Endothelial cell of umbilical vein (primary cell): ENCODE data around the gene KCNH5. TPM values are rescaled to one million over a fixed set of nuclear protein-coding genes. Genes with fewer than 3 reads are reported as not detected.

Experiments used
- BruUV-seq: library from RNA; stranded (reverse); fragments of 400-500 nt; replicated peaks from 2 replicates; lab custom pipeline; 2021; lab: Mats Ljungman, UMichigan
- CTCF ChIA-PET: fragments of 300-600, 350-600 bp; sonication (Branson Sonifier 250); formaldehyde crosslinking; loops from one replicate; lab custom pipeline; 2021; ENCODE audit warnings: antibody characterized with exemption, inconsistent platforms; lab: Charles Lee
- POLR2A ChIA-PET: fragments of 300-600, 350-600 bp; sonication (Branson Sonifier 250); formaldehyde crosslinking; loops from one replicate; lab custom pipeline; 2021; ENCODE audit warnings: antibody characterized with exemption, inconsistent platforms; lab: Charles Lee
- DNase-seq: peaks from one replicate; pipeline ENCODE4 v3.0.0-alpha.2; 2011; ENCODE audit warnings: low read depth, low spot score
- FAIRE-seq: peaks from 2 replicates; lab custom pipeline; 2011; peaks lifted over from hg19 to GRCh38; lab: Jason Lieb, UNC
- H2AFZ ChIP-seq: 2 replicates; pipeline ENCODE4 v1.6.0; 2012; ENCODE audit warnings: low read depth, low read length, control low read depth, inconsistent platforms
- H3K27ac ChIP-seq: 2 replicates; pipeline ENCODE4 v1.5.1; 2011; ENCODE audit warnings: low read depth, mild to moderate bottlenecking, control low read depth, low read length, moderate library complexity; ENCODE audit not compliant: insufficient read depth
- H3K27me3 ChIP-seq, 2 experiments: 2 replicates each; pipeline versions ENCODE4 v1.6.0 to v1.6.1; 2011; ENCODE audit warnings: low read length in 2 of 2, mixed read lengths in 1 of 2; ENCODE audit not compliant: control insufficient read depth in 2 of 2, insufficient read depth in 2 of 2
- H3K36me3 ChIP-seq, 2 experiments: 2 replicates in 1 of 2; 3 replicates in 1 of 2; pipeline ENCODE4 v1.5.1; 2011; ENCODE audit warnings: low read length in 2 of 2, mild to moderate bottlenecking in 1 of 2, moderate library complexity in 1 of 2; ENCODE audit not compliant: control insufficient read depth in 2 of 2, insufficient read depth in 2 of 2; ENCODE audit errors: extremely low read depth in 1 of 2
- H3K4me1 ChIP-seq: 3 replicates; pipeline ENCODE4 v1.5.1; 2011; ENCODE audit warnings: mild to moderate bottlenecking, low read length; ENCODE audit not compliant: control insufficient read depth, insufficient read depth; ENCODE audit errors: extremely low read depth
- H3K4me2 ChIP-seq: 2 replicates; pipeline ENCODE4 v1.6.1; 2011; ENCODE audit warnings: low read length, control low read depth, mixed read lengths; ENCODE audit not compliant: insufficient read depth
- H3K4me3 ChIP-seq, 3 experiments: fragments of 200-600 bp in 1 of 3; sonication (generic), shearing (Covaris generic) in 1 of 3; replicated peaks in 1 of 3; 2 replicates each; pipeline ENCODE4 v1.5.1; 2011 to 2016; ENCODE audit warnings: control low read depth in 3 of 3, low read length in 3 of 3, mild to moderate bottlenecking in 2 of 3, inconsistent platforms in 1 of 3, low read depth in 1 of 3, moderate library complexity in 1 of 3; ENCODE audit not compliant: insufficient read depth in 1 of 3
- H3K79me2 ChIP-seq: 2 replicates; pipeline ENCODE4 v1.6.0; 2012; ENCODE audit warnings: low read length, inconsistent platforms; ENCODE audit not compliant: control insufficient read depth, insufficient read depth
- H3K9ac ChIP-seq: replicated peaks from 2 replicates; pipeline ENCODE3; 2011; ENCODE audit warnings: low read length, control low read depth; ENCODE audit not compliant: insufficient read depth; ENCODE audit errors: extremely low read depth
- H3K9me1 ChIP-seq: replicated peaks from 3 replicates; pipeline ENCODE4 v1.6.0; 2011; ENCODE audit warnings: mild to moderate bottlenecking, low read length; ENCODE audit not compliant: control insufficient read depth, insufficient read depth; ENCODE audit errors: extremely low read depth
- H3K9me3 ChIP-seq: replicated peaks from 2 replicates; pipeline ENCODE4 v1.5.1; 2012; ENCODE audit warnings: low read length, inconsistent platforms; ENCODE audit not compliant: control insufficient read depth, insufficient read depth
- H4K20me1 ChIP-seq: replicated peaks from 2 replicates; pipeline ENCODE3; 2011; ENCODE audit warnings: mild to moderate bottlenecking, low read length; ENCODE audit not compliant: control insufficient read depth, insufficient read depth; ENCODE audit errors: extremely low read depth
- CTCF ChIP-seq, 2 donors: IDR thresholded peaks; 1 replicate in 1 of 2; 2 replicates in 1 of 2; pipeline ENCODE4 v1.5.1; 2011; ENCODE audit warnings: low read length in 2 of 2, mild to moderate bottlenecking in 2 of 2, moderate library complexity in 2 of 2, control low read depth in 1 of 2, inconsistent platforms in 1 of 2, low read depth in 1 of 2; ENCODE audit not compliant: insufficient read depth in 1 of 2; ENCODE audit errors: extremely low read depth in 1 of 2
- EZH2 ChIP-seq: IDR thresholded peaks from 2 replicates; pipeline ENCODE4 v1.6.1; 2012; ENCODE audit warnings: borderline replicate concordance, low read depth, mild to moderate bottlenecking, moderate library complexity, low read length, inconsistent platforms; ENCODE audit not compliant: severe bottlenecking
- FOS ChIP-seq: IDR thresholded peaks from 2 replicates; pipeline ENCODE4 v1.6.1; 2011; ENCODE audit warnings: mild to moderate bottlenecking, low read length, moderate library complexity, borderline replicate concordance; ENCODE audit not compliant: insufficient read depth
- GATA2 ChIP-seq: IDR thresholded peaks from 2 replicates; pipeline ENCODE4 v1.7.0; 2011; ENCODE audit warnings: low read depth, mild to moderate bottlenecking, moderate library complexity, mixed read lengths, low read length; ENCODE audit not compliant: insufficient read length, insufficient read depth
- JUN ChIP-seq: IDR thresholded peaks from 2 replicates; pipeline ENCODE4 v1.6.1; 2011; ENCODE audit warnings: borderline replicate concordance, low read depth; ENCODE audit not compliant: insufficient read length, insufficient read depth
- MAX ChIP-seq: IDR thresholded peaks from 2 replicates; pipeline ENCODE4 v1.6.1; 2011; ENCODE audit not compliant: insufficient read depth, insufficient read length
- MYC ChIP-seq: IDR thresholded peaks from one replicate; pipeline ENCODE4 v1.6.1; 2011; ENCODE audit warnings: mild to moderate bottlenecking, low read depth, low read length
- POLR2A ChIP-seq: IDR thresholded peaks from 2 replicates; pipeline ENCODE4 v1.6.1; 2012; ENCODE audit warnings: low read depth, mild to moderate bottlenecking, control low read depth, low read length
- POLR2AphosphoS5 ChIP-seq: IDR thresholded peaks from 2 replicates; pipeline ENCODE4 v1.6.1; 2012; ENCODE audit warnings: low read depth, mild to moderate bottlenecking, control low read depth, low read length, moderate library complexity; ENCODE audit not compliant: insufficient read depth
- dilution Hi-C: fragments of 300-500 bp; cut with MboI; formaldehyde crosslinking; loops from one replicate; pipeline ENCODE4 v1.15.0; 2019; ENCODE audit warnings: low sequenced_read_pairs; ENCODE audit not compliant: extremely low pct_ligation_motif_present
- intact Hi-C: fragments of 100-400 bp; cut with micrococcal nuclease; formaldehyde crosslinking; loops from one replicate; pipeline ENCODE4 v1.10.0; 2022
- polyA plus RNA-seq, 4 experiments: library from polyadenylated mRNA; depleted of rRNA in 3 of 4; stranded (reverse) in 3 of 4; unstranded in 1 of 4; fragments of >200 nt; gene quantifications; 2 replicates each; pipeline versions ENCODE4 v1.2.1 to v1.2.3, GENCODE V29; 2011 to 2012; ENCODE audit warnings: missing spikeins in 1 of 4
- total RNA-seq: library from RNA; stranded (reverse); gene quantifications from 2 replicates; pipeline ENCODE4 v1.2.3, GENCODE V29; 2021

Gene KCNH5
- total and polyA plus RNA-seq, 2 donors (not counting 3 experiments of a cell fraction or from before 2014, with no cell fraction given) = not detected

- H3K27ac ChIP-seq = no peak overlapping the region
- no peak overlapping the region for H3K4me2 ChIP-seq
- H4K20me1 ChIP-seq = no peaks in the 10 kb centered on the region
- FAIRE-seq = no peak
- ChIA-PET POLR2A (no interaction called here), CTCF (no interaction called here)
- no peaks in the 10 kb centered on the region for H3K36me3 ChIP-seq
- H3K79me2 ChIP-seq = no peaks in the 10 kb centered on the region
- H3K9me3 ChIP-seq = no peaks in the 10 kb centered on the region
- no peak overlapping the region for H3K9ac ChIP-seq
- dilution Hi-C loops (no loop called here), intact Hi-C loops (no loop called here)
- H3K27me3 ChIP-seq = no peaks in the 10 kb centered on the region
- no peaks in the 10 kb centered on the region for H3K9me1 ChIP-seq
- TF ChIP-seq POLR2AphosphoS5 (no peak), MYC (no peak), POLR2A (no peak), GATA2 (no peak), CTCF (IDR thresholded peaks at IDR 0.05; ENCODE audit: extremely low read depth in 1 of 2, insufficient read depth in 1 of 2, low read depth in 1 of 2, low read length in 2 of 2) (no peak), MAX (no peak), JUN (no peak), FOS (no peak), EZH2 (no peak)
- no peak overlapping the region for H2AFZ ChIP-seq
- no peak overlapping the region for H3K4me3 ChIP-seq
- DNase-seq = no peak
- H3K4me1 ChIP-seq = no peaks in the 10 kb centered on the region
- no TSS peak for BruUV-seq
Observed at GRCh38 chr14:62743118-62743517, 302.1 kb downstream of the KCNH5 start.
